Vagina (tissue), 2 donors: ENCODE results near the gene EIF3M. TPM values are rescaled to one million over a fixed set of nuclear protein-coding genes. Genes with fewer than 3 reads are reported as not detected.

Experiments used
- DNase-seq, 2 donors: peaks; one replicate each; pipeline ENCODE4 v3.0.0-alpha.2; 2017; ENCODE audit errors: extremely low spot score in 2 of 2
- H3K27ac ChIP-seq: fragments of 200-600 bp; sonication (generic); one replicate; pipeline ENCODE4 v1.5.1; 2019
- H3K27me3 ChIP-seq: fragments of 200-600 bp; sonication (generic); one replicate; pipeline ENCODE4 v1.5.1; 2019
- H3K36me3 ChIP-seq, 2 donors: fragments of 200-600 bp; sonication (generic); one replicate each; pipeline ENCODE4 v1.5.1; 2017 to 2019
- H3K4me1 ChIP-seq: fragments of 200-600 bp; sonication (generic); one replicate; pipeline ENCODE4 v1.5.1; 2019
- H3K4me3 ChIP-seq, 2 donors: fragments of 200-600 bp; sonication (generic); 1 replicate in 1 of 2; 2 replicates in 1 of 2; pipeline ENCODE4 v1.5.1; 2016 to 2019
- H3K9me3 ChIP-seq: fragments of 200-600 bp; sonication (generic); one replicate; pipeline ENCODE4 v1.5.1; 2019
- CTCF ChIP-seq, 3 experiments: fragments of 450-650 bp in 2 of 3; fragments of 200-600 bp in 1 of 3; sonication (generic) in 1 of 3; IDR thresholded peaks; one replicate each; pipeline ENCODE4 v1.5.1; 2017 to 2019; ENCODE audit warnings: antibody characterized with exemption in 3 of 3, mild to moderate bottlenecking in 2 of 3, moderate library complexity in 2 of 3
- POLR2A ChIP-seq, 2 donors: fragments of 450-650 bp; IDR thresholded peaks; one replicate each; pipeline ENCODE4 v1.6.1; 2017; ENCODE audit warnings: antibody characterized with exemption in 2 of 2, mild to moderate bottlenecking in 2 of 2, moderate library complexity in 2 of 2
- POLR2AphosphoS5 ChIP-seq, 2 donors: sonication (generic); formaldehyde crosslinking; IDR thresholded peaks; one replicate each; pipeline ENCODE4 v1.9.0; 2017; ENCODE audit warnings: antibody characterized with exemption in 2 of 2, mild to moderate bottlenecking in 2 of 2, low read depth in 1 of 2; ENCODE audit not compliant: insufficient read depth in 1 of 2
- intact Hi-C: fragments of 100-400 bp; cut with DNase I; formaldehyde crosslinking; loops from one replicate; pipeline ENCODE4 v1.15.1; 2023
- total RNA-seq: library from RNA; depleted of rRNA; stranded (reverse); fragments of >200 nt; gene quantifications from one replicate; pipeline ENCODE4 v1.2.3, GENCODE V29; 2016

The EIF3M gene
- total RNA-seq, 1 donor from 2014 or later: 184 TPM

- no peak for DNase-seq
- no peaks in the 10 kb centered on the region for H3K36me3 ChIP-seq
- no peaks in the 10 kb centered on the region for H3K4me1 ChIP-seq
- H3K27me3 ChIP-seq: no peaks in the 10 kb centered on the region
- no peak for TF ChIP-seq CTCF (IDR thresholded peaks at IDR 0.05)
- no peak for TF ChIP-seq POLR2A (IDR thresholded peaks at IDR 0.05)
- TF ChIP-seq POLR2AphosphoS5 (IDR thresholded peaks at IDR 0.05; ENCODE audit: insufficient read depth in 1 of 2, low read depth in 1 of 2): no peak
- no peak overlapping the region for H3K4me3 ChIP-seq
- no peak overlapping the region for H3K27ac ChIP-seq
- no peaks in the 10 kb centered on the region for H3K9me3 ChIP-seq
- intact Hi-C loops: no loop called here
These were observed 52.2 kb downstream of the EIF3M start for GRCh38 chr11:32635819-32636218.

GRCh38 chr11:32641361-32641760 lies 57.7 kb downstream of the EIF3M start:
- Histone ChIP-seq H3K4me3 (no peak overlapping the region), H3K36me3 (no peaks in the 10 kb centered on the region), H3K4me1 (no peaks in the 10 kb centered on the region), H3K27ac (no peak overlapping the region), H3K27me3 (no peaks in the 10 kb centered on the region), H3K9me3 (no peaks in the 10 kb centered on the region)
- TF ChIP-seq CTCF (IDR thresholded peaks at IDR 0.05) (no peak), POLR2A (IDR thresholded peaks at IDR 0.05) (no peak), POLR2AphosphoS5 (IDR thresholded peaks at IDR 0.05; ENCODE audit: insufficient read depth in 1 of 2, low read depth in 1 of 2) (no peak)
- DNase-seq: no peak
- intact Hi-C loops: no loop called here

GRCh38 chr11:32643526-32643925 lies 59.9 kb downstream of the EIF3M start:
- no peaks in the 10 kb centered on the region for H3K36me3 ChIP-seq
- intact Hi-C loops: no loop called here
- no peak for DNase-seq
- no peaks in the 10 kb centered on the region for H3K9me3 ChIP-seq
- H3K27ac ChIP-seq: no peak overlapping the region
- no peak for TF ChIP-seq POLR2A (IDR thresholded peaks at IDR 0.05)
- no peak for TF ChIP-seq POLR2AphosphoS5 (IDR thresholded peaks at IDR 0.05; ENCODE audit: insufficient read depth in 1 of 2, low read depth in 1 of 2)
- no peak for TF ChIP-seq CTCF (IDR thresholded peaks at IDR 0.05)
- H3K4me3 ChIP-seq: no peak overlapping the region
- H3K27me3 ChIP-seq: no peaks in the 10 kb centered on the region
- no peaks in the 10 kb centered on the region for H3K4me1 ChIP-seq

Other genes with a start within 250 kb of the EIF3M start
- 32.7 TPM for gene WT1, start 148.3 kb upstream of the EIF3M start, total RNA-seq
- gene CCDC73, start 210.8 kb downstream of the EIF3M start, total RNA-seq: not detected
- 21.1 TPM for gene PRRG4, start 246.1 kb downstream of the EIF3M start, total RNA-seq